ENCODE measurements around the gene MACROD2.

MACROD2 gene

GRCh38 chr20:14414560-14414959 lies 419.2 kb downstream of the MACROD2 start:
- TF ChIP-seq CTCF (IDR thresholded peaks at IDR 0.05; ENCODE audit: borderline replicate concordance, insufficient read depth, low read depth, low read length): no peak
- no peak overlapping the region for H3K4me3 ChIP-seq (ENCODE audit: low read depth, low read length)

- H3K4me3 ChIP-seq (ENCODE audit: low read depth, low read length): no peak overlapping the region
- no peak for TF ChIP-seq CTCF (IDR thresholded peaks at IDR 0.05; ENCODE audit: borderline replicate concordance, insufficient read depth, low read depth, low read length)
Measured at GRCh38 chr20:14415467-14415866, 420.2 kb downstream of the MACROD2 start.

- H3K4me3 ChIP-seq (ENCODE audit: low read depth, low read length): no peak overlapping the region
- no peak for TF ChIP-seq CTCF (IDR thresholded peaks at IDR 0.05; ENCODE audit: borderline replicate concordance, insufficient read depth, low read depth, low read length)
Measured at GRCh38 chr20:14418376-14418775, 423.1 kb downstream of the MACROD2 start.

- H3K4me3 ChIP-seq (ENCODE audit: low read depth, low read length): no peak overlapping the region
- TF ChIP-seq CTCF (IDR thresholded peaks at IDR 0.05; ENCODE audit: borderline replicate concordance, insufficient read depth, low read depth, low read length): no peak
Measured at GRCh38 chr20:14422892-14423291, 427.6 kb downstream of the MACROD2 start.

- TF ChIP-seq CTCF (IDR thresholded peaks at IDR 0.05; ENCODE audit: borderline replicate concordance, insufficient read depth, low read depth, low read length): no peak
- no peak overlapping the region for H3K4me3 ChIP-seq (ENCODE audit: low read depth, low read length)
Measured at GRCh38 chr20:14431568-14431967, 436.3 kb downstream of the MACROD2 start.

- no peak for TF ChIP-seq CTCF (IDR thresholded peaks at IDR 0.05; ENCODE audit: borderline replicate concordance, insufficient read depth, low read depth, low read length)
- H3K4me3 ChIP-seq (ENCODE audit: low read depth, low read length): no peak overlapping the region
Measured at GRCh38 chr20:14432085-14432484, 436.8 kb downstream of the MACROD2 start.

- no peak for TF ChIP-seq CTCF (IDR thresholded peaks at IDR 0.05; ENCODE audit: borderline replicate concordance, insufficient read depth, low read depth, low read length)
- H3K4me3 ChIP-seq (ENCODE audit: low read depth, low read length): no peak overlapping the region
Measured at GRCh38 chr20:14432597-14432996, 437.3 kb downstream of the MACROD2 start.

All from GM12875 (cell line).